MM.1S (cell line): ENCODE results near the gene CDKL2.

Experiments
- DNase-seq: peaks from one replicate; pipeline ENCODE4 v3.0.0-alpha.2; 2015
- H2AFZ ChIP-seq: fragments of 300-600 bp; sonication (generic); 2 replicates; pipeline ENCODE4 v1.6.0; 2016; ENCODE audit warnings: antibody characterized with exemption, low read length
- H3F3A ChIP-seq: fragments of 300-600 bp; sonication (generic); 2 replicates; pipeline ENCODE4 v1.6.1; 2016; ENCODE audit warnings: mild to moderate bottlenecking, antibody characterized with exemption, low read length, moderate library complexity, mixed read lengths; ENCODE audit not compliant: insufficient read depth
- H3K27ac ChIP-seq: fragments of 300-600 bp; sonication (generic); 2 replicates; pipeline ENCODE4 v1.5.1; 2016; ENCODE audit warnings: mild to moderate bottlenecking, low read length
- H3K27me3 ChIP-seq: fragments of 300-600 bp; sonication (generic); replicated peaks from 2 replicates; pipeline ENCODE4 v1.6.0; 2016; ENCODE audit warnings: low read length; ENCODE audit not compliant: insufficient read depth
- H3K36me3 ChIP-seq: fragments of 300-600 bp; sonication (generic); replicated peaks from 2 replicates; pipeline ENCODE4 v1.6.1; 2016; ENCODE audit warnings: mild to moderate bottlenecking, low read length, mixed read lengths; ENCODE audit not compliant: insufficient read depth
- H3K4me1 ChIP-seq: fragments of 300-600 bp; sonication (generic); 2 replicates; pipeline ENCODE4 v1.6.1; 2016; ENCODE audit warnings: low read length, mixed read lengths
- H3K4me2 ChIP-seq: fragments of 300-600 bp; sonication (generic); 2 replicates; pipeline ENCODE4 v1.6.0; 2016; ENCODE audit warnings: low read depth, low read length
- H3K4me3 ChIP-seq: fragments of 300-600 bp; sonication (generic); 2 replicates; pipeline ENCODE4 v1.5.1; 2016; ENCODE audit warnings: low read length, mixed read lengths
- H3K79me2 ChIP-seq: fragments of 300-600 bp; sonication (generic); 2 replicates; pipeline ENCODE4 v1.6.1; 2016; ENCODE audit warnings: mixed run types, low read length, mixed read lengths
- H3K9ac ChIP-seq: fragments of 300-600 bp; sonication (generic); 2 replicates; pipeline ENCODE4 v1.6.1; 2016; ENCODE audit warnings: low read length, mixed read lengths
- H3K9me2 ChIP-seq: fragments of 300-600 bp; sonication (generic); replicated peaks from 2 replicates; pipeline ENCODE4 v1.6.1; 2016; ENCODE audit warnings: mild to moderate bottlenecking, low read length, mixed read lengths; ENCODE audit not compliant: insufficient read depth
- H3K9me3 ChIP-seq: fragments of 300-600 bp; sonication (generic); replicated peaks from 2 replicates; pipeline ENCODE4 v1.6.1; 2016; ENCODE audit warnings: mild to moderate bottlenecking, low read length, mixed read lengths; ENCODE audit not compliant: insufficient read depth
- H4K20me1 ChIP-seq: fragments of 300-600 bp; sonication (generic); 2 replicates; pipeline ENCODE4 v1.6.1; 2016; ENCODE audit warnings: mild to moderate bottlenecking, low read length, moderate library complexity, mixed read lengths; ENCODE audit not compliant: insufficient read depth
- CTCF ChIP-seq: fragments of 300-600 bp; sonication (generic); IDR thresholded peaks from 2 replicates; pipeline ENCODE4 v1.5.1; 2016; ENCODE audit warnings: antibody characterized with exemption, low read length, mixed read lengths
- EZH2 ChIP-seq: fragments of 300-600 bp; sonication (generic); optimal IDR thresholded peaks from 2 replicates; pipeline ENCODE3; 2017; ENCODE audit warnings: low read depth, mild to moderate bottlenecking, antibody characterized with exemption, low read length, mixed read lengths
- EZH2phosphoT487 ChIP-seq: fragments of 300-600 bp; sonication (generic); IDR thresholded peaks from 2 replicates; pipeline ENCODE4 v1.6.1; 2018; ENCODE audit warnings: antibody characterized with exemption, low read length

The CDKL2 gene

GRCh38 chr4:75675004-75675531 lies 44.7 kb upstream of the CDKL2 start:
- Histone ChIP-seq H3K27ac (no peak overlapping the region), H3K9ac (no peak overlapping the region), H3K4me1 (peaks cover 22% of the 10 kb centered on the region), H2AFZ (no peak overlapping the region), H3K9me2 (no peaks in the 10 kb centered on the region), H3K27me3 (no peaks in the 10 kb centered on the region), H3K9me3 (no peaks in the 10 kb centered on the region), H3K36me3 (no peaks in the 10 kb centered on the region), H3F3A (peaks cover 15% of the 10 kb centered on the region), H3K4me3 (no peak overlapping the region), H3K4me2 (no peak overlapping the region), H3K79me2 (peaks cover 31% of the 10 kb centered on the region), H4K20me1 (peaks cover 19% of the 10 kb centered on the region)
- TF ChIP-seq EZH2 (no peak), EZH2phosphoT487 (no peak), CTCF (no peak)
- DNase-seq: no peak

- Histone ChIP-seq H3K27me3 (no peaks in the 10 kb centered on the region), H3K4me3 (peak overlapping the region; percentile 99), H3K9me2 (no peaks in the 10 kb centered on the region), H4K20me1 (peaks cover 27% of the 10 kb centered on the region), H3K9me3 (no peaks in the 10 kb centered on the region), H2AFZ (peak overlapping the region; percentile 79), H3K36me3 (no peaks in the 10 kb centered on the region), H3F3A (peaks cover 15% of the 10 kb centered on the region), H3K27ac (peak overlapping the region; percentile 91), H3K9ac (peak overlapping the region; percentile 97), H3K4me1 (peaks cover 22% of the 10 kb centered on the region), H3K4me2 (peak overlapping the region; percentile 69), H3K79me2 (peaks cover 42% of the 10 kb centered on the region)
- no peak for TF ChIP-seq EZH2
- no peak for TF ChIP-seq EZH2phosphoT487
- TF ChIP-seq CTCF: no peak
- no peak for DNase-seq
These were observed 43.6 kb upstream of the CDKL2 start for GRCh38 chr4:75673959-75674328.

- DNase-seq: peak; percentile 99
- no peaks in the 10 kb centered on the region for H3K9me3 ChIP-seq
- H3K36me3 ChIP-seq: no peaks in the 10 kb centered on the region
- H3K4me3 ChIP-seq: peak within 1 kb of the TSS; percentile 99
- no peak for TF ChIP-seq EZH2phosphoT487
- no peak for TF ChIP-seq EZH2
- no peak for TF ChIP-seq CTCF
- H3K9ac ChIP-seq: peak within 1 kb of the TSS; percentile 97
- H2AFZ ChIP-seq: peak within 1 kb of the TSS; percentile 81
- H3F3A ChIP-seq: peaks cover 15% of the 10 kb centered on the region
- peak within 1 kb of the TSS; percentile 87 for H3K4me2 ChIP-seq
- H3K27ac ChIP-seq: peak within 1 kb of the TSS; percentile 91
- no peaks in the 10 kb centered on the region for H3K27me3 ChIP-seq
- H4K20me1 ChIP-seq: peaks cover 33% of the 10 kb centered on the region
- H3K9me2 ChIP-seq: no peaks in the 10 kb centered on the region
- peaks cover 49% of the 10 kb centered on the region for H3K79me2 ChIP-seq
- H3K4me1 ChIP-seq: peaks cover 22% of the 10 kb centered on the region
These were observed 43.0 kb upstream of the CDKL2 start, which contains the start of gene G3BP2 for GRCh38 chr4:75673027-75673958. Gene G3BP2 (minus strand): TSS chr4:75673411. CDS start chr4:75662025, 11,386 bp downstream.
